Measurements from ENCODE around the gene CMSS1.

DNA sequence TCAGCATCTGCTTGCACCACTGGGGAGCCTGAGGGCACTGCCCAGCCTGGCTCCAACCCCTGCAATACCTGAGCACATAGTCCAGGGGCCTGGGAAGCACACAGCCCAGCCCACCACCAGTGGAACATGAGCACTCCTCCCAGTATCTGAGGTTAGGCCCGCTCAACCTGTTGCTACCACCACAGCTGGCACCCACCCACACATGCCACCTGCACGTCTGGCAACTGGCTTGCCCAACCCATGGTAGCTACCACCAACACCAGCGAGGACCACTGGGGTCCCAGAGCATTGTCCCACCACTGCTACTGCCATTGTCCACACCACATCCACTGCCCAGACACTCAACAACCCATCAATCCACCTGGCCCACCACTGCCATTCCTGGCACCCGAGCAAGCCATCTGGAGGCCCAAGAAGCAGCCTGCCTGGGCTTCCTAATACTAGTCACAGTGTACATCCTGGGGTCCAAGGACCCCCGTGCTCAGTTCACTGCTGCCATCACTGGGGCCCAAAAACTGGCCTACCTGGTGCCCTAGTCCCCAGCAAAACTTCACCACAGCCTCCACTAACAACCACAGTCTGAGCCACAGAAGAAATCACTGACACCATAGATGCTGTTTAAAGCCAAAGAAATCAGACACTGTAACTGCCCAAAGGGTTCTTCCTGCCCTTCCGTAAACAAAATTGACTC, 381.1 kb downstream of the CMSS1 start:
- no peak for TF ChIP-seq FOXK2 (IDR thresholded peaks at IDR 0.05)
- no peak for TF ChIP-seq BHLHE40 (IDR thresholded peaks at IDR 0.05; ENCODE audit: borderline replicate concordance)
- no peak for TF ChIP-seq SP1 (IDR thresholded peaks at IDR 0.05)
- no peak for TF ChIP-seq ZNF384 (IDR thresholded peaks at IDR 0.05)
- no peak for TF ChIP-seq LEF1 (IDR thresholded peaks at IDR 0.05; ENCODE audit: borderline replicate concordance)
- TF ChIP-seq NFRKB (IDR thresholded peaks at IDR 0.05), result no peak
- TF ChIP-seq FOXA1 (IDR thresholded peaks at IDR 0.05), result no peak
- TF ChIP-seq HDGF (IDR thresholded peaks at IDR 0.05; ENCODE audit: borderline replicate concordance), result no peak
- no peak for TF ChIP-seq FOXM1 (IDR thresholded peaks at IDR 0.05; ENCODE audit: borderline replicate concordance)
- no peak for TF ChIP-seq L3MBTL2 (conservative IDR thresholded peaks at IDR 0.05)
- no peak for TF ChIP-seq ELF4 (IDR thresholded peaks at IDR 0.05)
- TF ChIP-seq ARNT (IDR thresholded peaks at IDR 0.05), result no peak
- no peak for TF ChIP-seq TARDBP (IDR thresholded peaks at IDR 0.05)
- no peak for TF ChIP-seq PKNOX1 (IDR thresholded peaks at IDR 0.05)
